Omental fat pad (tissue), 4 donors: ENCODE results near the gene IFNLR1. TPM values are rescaled to one million over a fixed set of nuclear protein-coding genes. Genes with fewer than 3 reads are reported as not detected.

Experiments
- total RNA-seq, 4 donors: library from RNA; depleted of rRNA; stranded (reverse); fragments of >200 nt; gene quantifications; one replicate each; pipeline ENCODE4 v1.1.0, GENCODE V29; 2016

The IFNLR1 gene
- total RNA-seq, 4 donors from 2014 or later = 1.1 to 4.6 (median 1.8) TPM; not detected in 1

Other genes starting within 250 kb of the IFNLR1 start
- gene PNRC2, start 227.5 kb downstream of the IFNLR1 start, total RNA-seq = 100 to 1,000 TPM; 139 to 173 (median 153) TPM
- gene SRSF10, start 207.0 kb downstream of the IFNLR1 start, total RNA-seq = 100 to 1,000 TPM; 101 to 152 (median 120) TPM
- under 1 TPM; 0.13 to 0.79 (median 0.32) TPM for gene MYOM3, start 75.2 kb downstream of the IFNLR1 start, total RNA-seq
- gene IL22RA1, start 44.1 kb downstream of the IFNLR1 start, total RNA-seq = 1 to 10 TPM in 1 of 4 donors, under 1 TPM in 3; 0.12 to 1.2 (median 0.39) TPM
- 1 to 10 TPM in 1 of 4 donors, under 1 TPM in 3; 0.44 to 3.3 (median 0.66) TPM for gene GRHL3, start 132.1 kb upstream of the IFNLR1 start, total RNA-seq
- 1 to 10 TPM; 2.2 to 5.1 (median 3.5) TPM for gene STPG1, start 226.5 kb upstream of the IFNLR1 start, total RNA-seq
- 10 to 100 TPM; 17.8 to 38.0 (median 27.0) TPM for gene NIPAL3, start 228.5 kb upstream of the IFNLR1 start, total RNA-seq